SK-N-SH (cell line): ENCODE results near the gene MCM9.

ENCODE experiments used
- CTCF ChIP-seq: fragments of 200-600 bp; sonication (generic); IDR thresholded peaks from 2 replicates; pipeline ENCODE4 v1.6.1; 2017; ENCODE audit warnings: antibody characterized with exemption, mild to moderate bottlenecking, moderate library complexity
- MXI1 ChIP-seq: IDR thresholded peaks from 2 replicates; pipeline ENCODE4 v1.6.1; 2012; ENCODE audit warnings: mild to moderate bottlenecking, low read depth, low read length, improper control_type of control experiment
- RXRA ChIP-seq: IDR thresholded peaks from 2 replicates; pipeline ENCODE4 v1.4.0; 2012; ENCODE audit warnings: low read depth, mild to moderate bottlenecking, borderline replicate concordance
- USF2 ChIP-seq: fragments of 150-350 bp; IDR thresholded peaks from 2 replicates; pipeline ENCODE4 v1.6.1; 2017; ENCODE audit warnings: antibody characterized with exemption, low read length, low read depth, borderline replicate concordance

DNA sequence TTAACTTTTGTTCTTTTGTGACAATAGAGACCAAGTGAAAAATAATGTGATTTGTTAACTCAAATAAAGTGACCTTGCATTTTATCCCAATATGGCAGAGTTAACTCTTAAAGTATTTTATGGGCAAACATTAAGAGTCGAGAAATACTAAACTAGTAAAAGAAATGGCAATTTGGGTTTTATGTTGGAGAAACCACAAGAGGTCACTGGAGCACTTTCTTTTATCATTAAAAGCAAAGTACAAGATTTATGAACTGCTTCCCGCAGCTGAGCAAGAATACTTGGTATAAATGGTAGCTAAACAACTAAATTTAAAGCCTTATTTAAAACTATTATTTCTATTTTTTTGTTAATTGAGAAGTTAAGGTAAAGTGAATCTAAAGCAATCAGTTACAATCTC lies 33.5 kb upstream of the MCM9 start:
- TF ChIP-seq CTCF (peak; percentile 62), MXI1 (no peak), USF2 (no peak), RXRA (no peak)
